ENCODE results near the gene CAMK2B. TPM values are rescaled to one million over a fixed set of nuclear protein-coding genes. Genes with fewer than 3 reads are reported as not detected.

CAMK2B gene
- total and polyA plus RNA-seq, 7 donors = 0.23 to 3.2 (median 1.5) TPM; not detected in 1

DNA sequence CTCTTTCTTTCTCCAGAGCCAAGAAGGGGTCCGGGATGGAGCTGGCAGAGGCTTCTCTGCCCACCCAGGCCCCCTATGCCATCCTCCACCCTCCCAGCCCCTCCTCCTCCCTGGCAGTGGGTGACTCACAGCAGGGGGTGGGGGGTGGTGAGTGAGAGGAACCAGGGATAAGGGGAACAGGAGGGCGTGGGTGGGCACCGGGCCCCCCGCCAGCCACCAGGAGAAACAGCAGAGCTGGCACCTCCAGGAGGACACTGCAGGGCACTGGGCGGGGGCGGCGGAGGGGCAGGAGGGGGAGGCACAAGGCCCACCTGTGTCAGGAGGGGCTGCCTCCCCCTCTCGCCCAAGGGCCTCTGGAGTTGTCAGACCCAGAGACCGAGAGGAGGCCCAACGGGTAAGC lies 56.0 kb downstream of the CAMK2B start:
- intact Hi-C loops (cut with DNase I) = no loop called here
- 88 to 89% methylated on average over 10 of the region's 10 CpGs for WGBS, 2 donors
- Histone ChIP-seq H3K9me3 (no peaks in the 10 kb centered on the region), H3K4me1 (no peaks in the 10 kb centered on the region), H3K27ac (no peak overlapping the region), H3K4me3 (no peak overlapping the region), H3K27me3 (peaks cover 0 to 14% (median 0%) of the 10 kb centered on the region in 3 donors), H3K36me3 (no peaks in the 10 kb centered on the region)
- TF ChIP-seq, protein P1, sequence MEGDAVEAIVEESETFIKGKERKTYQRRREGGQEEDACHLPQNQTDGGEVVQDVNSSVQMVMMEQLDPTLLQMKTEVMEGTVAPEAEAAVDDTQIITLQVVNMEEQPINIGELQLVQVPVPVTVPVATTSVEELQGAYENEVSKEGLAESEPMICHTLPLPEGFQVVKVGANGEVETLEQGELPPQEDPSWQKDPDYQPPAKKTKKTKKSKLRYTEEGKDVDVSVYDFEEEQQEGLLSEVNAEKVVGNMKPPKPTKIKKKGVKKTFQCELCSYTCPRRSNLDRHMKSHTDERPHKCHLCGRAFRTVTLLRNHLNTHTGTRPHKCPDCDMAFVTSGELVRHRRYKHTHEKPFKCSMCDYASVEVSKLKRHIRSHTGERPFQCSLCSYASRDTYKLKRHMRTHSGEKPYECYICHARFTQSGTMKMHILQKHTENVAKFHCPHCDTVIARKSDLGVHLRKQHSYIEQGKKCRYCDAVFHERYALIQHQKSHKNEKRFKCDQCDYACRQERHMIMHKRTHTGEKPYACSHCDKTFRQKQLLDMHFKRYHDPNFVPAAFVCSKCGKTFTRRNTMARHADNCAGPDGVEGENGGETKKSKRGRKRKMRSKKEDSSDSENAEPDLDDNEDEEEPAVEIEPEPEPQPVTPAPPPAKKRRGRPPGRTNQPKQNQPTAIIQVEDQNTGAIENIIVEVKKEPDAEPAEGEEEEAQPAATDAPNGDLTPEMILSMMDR (IDR thresholded peaks at IDR 0.05) = no peak
- TF ChIP-seq EP300 (IDR thresholded peaks at IDR 0.05) = no peak
- no peak for TF ChIP-seq POLR2A (IDR thresholded peaks at IDR 0.05)
- no peak for TF ChIP-seq POLR2AphosphoS5 (IDR thresholded peaks at IDR 0.05)
- DNase-seq = no peak

DNA sequence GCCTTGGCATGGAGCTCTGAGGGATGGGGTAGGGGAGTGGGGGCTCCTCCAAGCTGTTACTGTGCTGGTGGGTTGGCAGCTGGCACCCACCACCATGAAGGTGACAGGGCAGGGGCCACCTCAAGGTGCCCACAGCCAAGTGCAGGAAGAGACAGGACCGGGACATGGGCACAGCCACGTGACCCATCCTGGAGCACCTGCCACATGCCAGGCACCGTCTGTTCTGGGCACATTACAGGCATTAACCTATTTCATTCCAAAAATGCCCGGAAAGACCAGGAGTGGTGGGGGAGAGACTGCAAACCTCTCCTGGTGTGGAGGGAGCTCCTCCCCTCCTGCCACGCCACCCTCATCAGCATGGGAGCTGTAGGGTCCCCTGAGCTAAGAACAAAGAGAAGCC lies 56.7 kb downstream of the CAMK2B start:
- H3K4me3 ChIP-seq = no peak overlapping the region
- no peaks in the 10 kb centered on the region for H3K36me3 ChIP-seq
- TF ChIP-seq POLR2AphosphoS5 (IDR thresholded peaks at IDR 0.05) = no peak
- TF ChIP-seq, protein P1 (IDR thresholded peaks at IDR 0.05) = no peak
- TF ChIP-seq EP300 (IDR thresholded peaks at IDR 0.05) = no peak
- no peak for TF ChIP-seq POLR2A (IDR thresholded peaks at IDR 0.05)
- H3K27ac ChIP-seq = no peak overlapping the region
- WGBS, 2 donors = 71 to 83% methylated on average over 5 of the region's 5 CpGs
- H3K27me3 ChIP-seq = peaks cover 0 to 21% (median 0%) of the 10 kb centered on the region in 3 donors
- H3K9me3 ChIP-seq = no peaks in the 10 kb centered on the region
- intact Hi-C loops (cut with DNase I) = no loop called here
- no peak for DNase-seq
- H3K4me1 ChIP-seq = no peaks in the 10 kb centered on the region

DNA sequence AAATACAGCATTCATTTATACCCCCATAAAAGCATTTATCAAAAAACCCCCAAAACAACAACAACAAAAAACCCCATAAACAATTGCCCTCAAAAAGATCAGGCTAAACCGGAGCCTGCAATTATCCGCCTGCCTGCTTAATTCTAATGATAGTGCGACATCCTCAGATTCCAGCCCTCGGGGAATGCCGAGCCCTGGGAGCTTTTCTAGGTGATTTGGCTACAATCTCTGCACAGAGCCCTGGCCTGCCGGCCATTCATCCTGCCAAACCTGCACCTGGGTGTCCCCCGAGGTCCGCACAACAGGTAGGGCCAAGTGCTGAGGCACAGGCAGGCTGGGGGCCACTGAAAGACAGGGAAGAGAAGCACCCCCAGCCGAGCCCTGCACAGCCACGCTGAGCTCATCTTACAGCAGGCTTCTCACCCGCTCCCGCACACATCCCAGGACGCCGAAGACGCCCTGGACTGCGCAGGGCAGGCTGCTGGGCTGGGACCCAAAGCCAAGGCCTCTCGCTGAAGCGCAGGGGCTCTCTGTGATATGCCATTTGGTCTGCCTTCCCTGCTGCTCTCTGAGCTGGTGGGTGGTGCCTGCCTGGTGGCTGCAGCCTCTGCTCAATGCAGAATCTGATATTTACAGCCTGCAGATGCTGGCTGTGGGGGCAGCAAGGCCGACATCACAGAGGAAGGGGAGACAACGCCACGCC lies 57.5 kb downstream of the CAMK2B start:
- TF ChIP-seq, protein P1 (IDR thresholded peaks at IDR 0.05) = no peak
- TF ChIP-seq POLR2A (IDR thresholded peaks at IDR 0.05) = no peak
- TF ChIP-seq EP300 (IDR thresholded peaks at IDR 0.05) = no peak
- no peak for TF ChIP-seq POLR2AphosphoS5 (IDR thresholded peaks at IDR 0.05)
- no peak for DNase-seq
- no peak overlapping the region for H3K27ac ChIP-seq
- intact Hi-C loops (cut with DNase I) = no loop called here
- peaks cover 0 to 27% (median 0%) of the 10 kb centered on the region in 3 donors for H3K27me3 ChIP-seq
- 63 to 74% methylated on average over 21 of the region's 21 CpGs for whole genome bisulfite sequencing, 2 donors
- H3K36me3 ChIP-seq = no peaks in the 10 kb centered on the region
- H3K9me3 ChIP-seq = no peaks in the 10 kb centered on the region
- no peaks in the 10 kb centered on the region for H3K4me1 ChIP-seq
- H3K4me3 ChIP-seq = no peak overlapping the region

DNA sequence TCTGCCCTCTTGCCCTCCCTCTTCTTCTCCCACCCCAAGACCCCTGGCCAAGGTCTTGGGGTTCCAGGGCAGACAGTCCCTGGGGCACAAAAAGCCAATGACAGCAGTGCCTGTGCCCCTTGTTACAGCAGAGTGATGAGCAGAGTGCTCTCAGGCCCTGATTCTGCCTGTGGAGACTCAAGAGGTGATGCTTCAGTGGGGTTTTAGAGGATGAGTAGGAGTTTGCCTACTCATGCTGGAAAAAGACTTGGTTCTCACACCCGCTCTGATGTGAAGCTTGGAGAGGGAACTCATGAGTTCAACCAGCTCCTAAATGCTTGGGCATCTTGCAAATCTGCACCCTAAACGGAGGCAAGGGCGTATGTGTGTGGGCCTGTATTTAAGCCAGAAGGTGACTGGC lies 58.2 kb downstream of the CAMK2B start:
- Histone ChIP-seq H3K9me3 (no peaks in the 10 kb centered on the region), H3K27ac (no peak overlapping the region), H3K4me1 (no peaks in the 10 kb centered on the region), H3K36me3 (no peaks in the 10 kb centered on the region), H3K4me3 (no peak overlapping the region), H3K27me3 (peaks cover 0 to 27% (median 0%) of the 10 kb centered on the region in 3 donors)
- DNase-seq = no peak
- intact Hi-C loops (cut with DNase I) = no loop called here
- WGBS, 2 donors = 89 to 95% methylated on average over 3 of the region's 3 CpGs
- TF ChIP-seq, protein P1 (IDR thresholded peaks at IDR 0.05) = no peak
- TF ChIP-seq POLR2A (IDR thresholded peaks at IDR 0.05) = no peak
- TF ChIP-seq POLR2AphosphoS5 (IDR thresholded peaks at IDR 0.05) = no peak
- no peak for TF ChIP-seq EP300 (IDR thresholded peaks at IDR 0.05)

Measured in sigmoid colon (tissue), 7 donors.